HG03045 (cell line): ENCODE data around the gene RPS19BP1.
"Not testable (repeated sequence)": the region's sequence is repeated elsewhere in the genome, so short reads cannot be mapped to it uniquely, and the experiment has no call there.

ENCODE experiments used
- ATAC-seq: cut with Tn5 transposase; IDR thresholded peaks from one replicate; pipeline ENCODE4 v1.9.1; 2021; ENCODE audit warnings: mild to moderate bottlenecking, moderate library complexity; ENCODE audit not compliant: unreplicated experiment

The RPS19BP1 gene

GRCh38 chr22:39514373-39514973 is 18.1 kb downstream of the RPS19BP1 start:
- no peak for ATAC-seq

GRCh38 chr22:39513791-39514190 is 18.8 kb downstream of the RPS19BP1 start:
- no peak for ATAC-seq

- ATAC-seq, result no peak
These were observed 20.5 kb downstream of the RPS19BP1 start for GRCh38 chr22:39512026-39512425.

- no peak for ATAC-seq
These were observed 21.3 kb downstream of the RPS19BP1 start for GRCh38 chr22:39511226-39511625.

GRCh38 chr22:39510529-39511149 is 21.9 kb downstream of the RPS19BP1 start:
- no peak for ATAC-seq

- no peak for ATAC-seq
These were observed 24.2 kb downstream of the RPS19BP1 start for GRCh38 chr22:39508393-39508792.

GRCh38 chr22:39507021-39507420 is 25.5 kb downstream of the RPS19BP1 start:
- not testable (repeated sequence) for ATAC-seq

GRCh38 chr22:39504071-39504470 is 28.5 kb downstream of the RPS19BP1 start:
- ATAC-seq, result no peak

GRCh38 chr22:39503630-39504029 is 28.9 kb downstream of the RPS19BP1 start:
- no peak for ATAC-seq

- no peak for ATAC-seq
These were observed 29.6 kb downstream of the RPS19BP1 start for GRCh38 chr22:39502789-39503409.

GRCh38 chr22:39502109-39502788 is 30.3 kb downstream of the RPS19BP1 start, which contains the start of gene MIEF1:
TSS of gene MIEF1 (plus strand) at chr22:39502290. CDS start at chr22:39511295, 9,005 bp downstream.
- ATAC-seq, result peak; percentile 93

- no peak for ATAC-seq
These were observed 30.9 kb downstream of the RPS19BP1 start for GRCh38 chr22:39501644-39502108.

- ATAC-seq, result no peak
These were observed 32.4 kb downstream of the RPS19BP1 start for GRCh38 chr22:39500101-39500500.

GRCh38 chr22:39498802-39499201 is 33.7 kb downstream of the RPS19BP1 start:
- no peak for ATAC-seq

GRCh38 chr22:39498368-39498767 is 34.2 kb downstream of the RPS19BP1 start:
- ATAC-seq, result no peak

GRCh38 chr22:39497429-39497828 is 35.1 kb downstream of the RPS19BP1 start:
- no peak for ATAC-seq

GRCh38 chr22:39496131-39496838 is 36.3 kb downstream of the RPS19BP1 start:
- ATAC-seq, result no peak

GRCh38 chr22:39494471-39495120 is 38.0 kb downstream of the RPS19BP1 start:
- no peak for ATAC-seq

GRCh38 chr22:39493759-39494158 is 38.8 kb downstream of the RPS19BP1 start:
- ATAC-seq, result no peak

- no peak for ATAC-seq
These were observed 40.4 kb downstream of the RPS19BP1 start for GRCh38 chr22:39492186-39492585.
